Common myeloid progenitor, CD34-positive (primary cell): ENCODE data around the gene AKAP6.
"Not testable (repeated sequence)": the region's sequence is repeated elsewhere in the genome, so short reads cannot be mapped to it uniquely, and the experiment has no call there.

Source experiments
- CTCF ChIA-PET: fragments of 350-600 bp; sonication (Branson Sonifier 250); formaldehyde crosslinking; loops from one replicate; lab custom pipeline; 2021; ENCODE audit warnings: antibody characterized with exemption; lab: Charles Lee
- POLR2A ChIA-PET: fragments of 350-600 bp; sonication (Branson Sonifier 250); formaldehyde crosslinking; loops from one replicate; lab custom pipeline; 2021; ENCODE audit warnings: antibody characterized with exemption; lab: Charles Lee
- DNase-seq, 3 donors: peaks; one replicate each; pipeline versions ENCODE4 v3.0.0 to v3.0.0-alpha.2; 2013
- H3K27ac ChIP-seq, 2 experiments: 1 replicate in 1 of 2; 2 replicates in 1 of 2; pipeline ENCODE4 v1.7.0; 2013; ENCODE audit warnings: inconsistent platforms in 2 of 2, low read length in 2 of 2, mild to moderate bottlenecking in 2 of 2, low read depth in 1 of 2, moderate library complexity in 1 of 2; ENCODE audit not compliant: severe bottlenecking in 2 of 2, insufficient read depth in 1 of 2, poor library complexity in 1 of 2
- H3K27me3 ChIP-seq, 5 experiments: replicated peaks in 2 of 5; 1 replicate in 3 of 5; 2 replicates in 2 of 5; pipeline versions ENCODE4 v1.6.1 to v1.7.0; 2013; ENCODE audit warnings: low read length in 4 of 5, mild to moderate bottlenecking in 2 of 5, moderate library complexity in 2 of 5, inconsistent platforms in 1 of 5; ENCODE audit not compliant: insufficient read depth in 5 of 5, control insufficient read depth in 4 of 5
- H3K36me3 ChIP-seq, 4 experiments: 1 replicate in 2 of 4; 2 replicates in 2 of 4; pipeline versions ENCODE4 v1.6.1 to v1.7.0; 2013; ENCODE audit warnings: low read length in 3 of 4, control low read depth in 1 of 4, mild to moderate bottlenecking in 1 of 4; ENCODE audit not compliant: control insufficient read depth in 4 of 4, insufficient read depth in 4 of 4
- H3K4me1 ChIP-seq, 4 experiments: 1 replicate in 3 of 4; 2 replicates in 1 of 4; pipeline versions ENCODE4 v1.6.1 to v1.7.1; 2013; ENCODE audit warnings: low read length in 3 of 4, mild to moderate bottlenecking in 3 of 4, control low read depth in 1 of 4, inconsistent platforms in 1 of 4, moderate library complexity in 1 of 4; ENCODE audit not compliant: control insufficient read depth in 4 of 4, insufficient read depth in 4 of 4; ENCODE audit errors: control extremely low read depth in 1 of 4
- H3K4me3 ChIP-seq, 7 experiments: 1 replicate in 4 of 7; 2 replicates in 3 of 7; pipeline versions ENCODE4 v1.5.1 to v1.7.0; 2013; ENCODE audit warnings: mild to moderate bottlenecking in 7 of 7, low read length in 6 of 7, moderate library complexity in 6 of 7, inconsistent platforms in 2 of 7, low read depth in 2 of 7, control low read depth in 1 of 7; ENCODE audit not compliant: insufficient read depth in 4 of 7, control insufficient read depth in 1 of 7; ENCODE audit errors: extremely low read depth in 1 of 7
- H3K9me3 ChIP-seq, 5 experiments: 1 replicate in 4 of 5; 2 replicates in 1 of 5; pipeline versions ENCODE4 v1.6.1 to v1.7.1; 2013; ENCODE audit warnings: low read length in 4 of 5, mild to moderate bottlenecking in 2 of 5, inconsistent platforms in 1 of 5, low read depth in 1 of 5, moderate library complexity in 1 of 5; ENCODE audit not compliant: control insufficient read depth in 4 of 5, insufficient read depth in 2 of 5; ENCODE audit errors: control extremely low read depth in 1 of 5
- whole genome bisulfite sequencing: methylation state at CpG from one replicate; pipeline ENCODE4 v1.1.5; 2013; ENCODE audit not compliant: insufficient coverage; 5-methylcytosine and 5-hydroxymethylcytosine counted together

The AKAP6 gene

DNA sequence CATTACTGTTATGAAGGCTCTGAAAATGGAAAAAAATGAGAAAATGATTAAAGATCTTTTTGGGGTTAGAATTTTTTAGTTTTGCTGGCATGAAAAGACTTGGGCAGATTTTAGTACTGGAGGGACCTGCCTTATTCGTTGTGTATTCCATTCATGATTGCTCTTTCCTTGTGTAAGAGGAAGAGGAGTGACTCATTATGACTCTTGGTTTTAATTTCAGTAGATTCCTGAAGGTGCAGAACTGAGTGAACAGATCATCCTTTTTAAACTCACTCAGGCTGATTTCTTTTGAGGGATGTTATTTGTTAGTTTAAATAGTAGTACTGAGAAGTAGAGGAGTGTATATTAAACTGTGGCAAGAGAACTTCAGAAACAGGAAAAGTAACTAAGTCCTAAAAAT, 41.6 kb downstream of the AKAP6 start:
- H3K4me3 ChIP-seq = no peak overlapping the region
- POLR2A ChIA-PET = no interaction called here
- H3K9me3 ChIP-seq = no peaks in the 10 kb centered on the region
- H3K4me1 ChIP-seq = no peaks in the 10 kb centered on the region
- H3K27ac ChIP-seq = no peak overlapping the region
- CTCF ChIA-PET = no interaction called here
- H3K27me3 ChIP-seq = no peaks in the 10 kb centered on the region
- no peak for DNase-seq
- H3K36me3 ChIP-seq = no peaks in the 10 kb centered on the region
- WGBS = 100% methylated on average over 1 of the region's 1 CpG

DNA sequence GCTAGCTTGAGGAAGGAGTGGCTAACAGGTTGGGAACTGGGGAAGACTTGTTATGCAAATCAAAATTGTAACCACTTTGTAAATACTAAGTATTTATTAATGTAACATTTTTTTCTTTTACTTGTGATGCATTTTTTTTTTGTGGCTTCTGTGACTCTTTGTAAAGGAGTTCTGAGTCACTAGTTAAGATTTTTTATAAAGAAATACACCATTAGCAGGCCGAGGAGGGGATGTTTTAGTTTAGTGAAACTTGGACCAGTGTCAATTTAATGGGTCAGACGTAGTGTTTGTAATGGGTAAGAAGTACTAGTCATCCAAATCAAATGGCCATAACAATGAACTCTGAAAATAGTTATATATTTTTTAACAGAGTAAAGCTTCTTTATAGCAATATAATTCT, 43.1 kb downstream of the AKAP6 start:
- no peak for DNase-seq
- POLR2A ChIA-PET = no interaction called here
- CTCF ChIA-PET = no interaction called here

GRCh38 chr14:32373174-32373573, 44.1 kb downstream of the AKAP6 start:
- H3K4me3 ChIP-seq, H3K27me3 ChIP-seq, DNase-seq, H3K36me3 ChIP-seq, CTCF ChIA-PET, H3K4me1 ChIP-seq, H3K9me3 ChIP-seq, H3K27ac ChIP-seq: not testable (repeated sequence)
- WGBS = no CpG with 5 or more reads among the region's 3 CpGs
- POLR2A ChIA-PET = interaction anchor here (0.6 kb wide), 1 partner anchor 226 kb away, joined by 4 read pairs; no protein-coding TSS in a partner anchor

More for the DNA sequence above, 43.1 kb downstream of the AKAP6 start:
- H3K9me3 ChIP-seq = no peaks in the 10 kb centered on the region
- no peak overlapping the region for H3K27ac ChIP-seq
- H3K4me1 ChIP-seq = no peaks in the 10 kb centered on the region
- no peak overlapping the region for H3K4me3 ChIP-seq
- no CpG with 5 or more reads among the region's 2 CpGs for WGBS
- no peaks in the 10 kb centered on the region for H3K36me3 ChIP-seq
- no peaks in the 10 kb centered on the region for H3K27me3 ChIP-seq

DNA sequence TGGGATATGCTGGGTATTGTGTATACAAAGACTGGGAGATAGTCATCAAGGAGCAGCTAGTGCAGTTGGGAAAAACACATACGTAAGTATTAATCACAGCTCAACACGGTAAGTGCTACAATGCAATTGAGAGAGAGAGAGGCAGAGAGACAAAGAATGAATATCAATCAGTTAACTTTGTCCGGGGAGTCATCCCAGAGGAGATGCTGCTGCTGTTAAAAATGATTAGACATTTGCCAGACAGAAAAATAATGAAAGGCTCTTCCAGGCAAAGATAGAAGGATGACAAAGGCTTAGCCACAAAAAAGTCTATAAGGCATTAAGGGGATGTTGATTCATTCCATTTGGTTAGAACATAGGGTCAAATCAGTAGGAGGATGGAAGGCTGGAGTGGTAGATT, 45.1 kb downstream of the AKAP6 start:
- ChIA-PET POLR2A (no interaction called here), CTCF (no interaction called here)
- Histone ChIP-seq H3K4me1 (no peaks in the 10 kb centered on the region), H3K9me3 (no peaks in the 10 kb centered on the region), H3K36me3 (no peaks in the 10 kb centered on the region), H3K27ac (no peak overlapping the region), H3K27me3 (no peaks in the 10 kb centered on the region), H3K4me3 (no peak overlapping the region)
- DNase-seq = no peak
- 97% methylated on average over 3 of the region's 3 CpGs for WGBS

GRCh38 chr14:32375663-32376062, 46.6 kb downstream of the AKAP6 start:
- Histone ChIP-seq H3K27me3 (no peaks in the 10 kb centered on the region), H3K36me3 (no peaks in the 10 kb centered on the region), H3K4me3 (no peak overlapping the region), H3K27ac (no peak overlapping the region), H3K4me1 (no peaks in the 10 kb centered on the region), H3K9me3 (no peaks in the 10 kb centered on the region)
- ChIA-PET CTCF (no interaction called here), POLR2A (no interaction called here)
- WGBS = no CpG with 5 or more reads among the region's 2 CpGs
- DNase-seq = no peak

DNA sequence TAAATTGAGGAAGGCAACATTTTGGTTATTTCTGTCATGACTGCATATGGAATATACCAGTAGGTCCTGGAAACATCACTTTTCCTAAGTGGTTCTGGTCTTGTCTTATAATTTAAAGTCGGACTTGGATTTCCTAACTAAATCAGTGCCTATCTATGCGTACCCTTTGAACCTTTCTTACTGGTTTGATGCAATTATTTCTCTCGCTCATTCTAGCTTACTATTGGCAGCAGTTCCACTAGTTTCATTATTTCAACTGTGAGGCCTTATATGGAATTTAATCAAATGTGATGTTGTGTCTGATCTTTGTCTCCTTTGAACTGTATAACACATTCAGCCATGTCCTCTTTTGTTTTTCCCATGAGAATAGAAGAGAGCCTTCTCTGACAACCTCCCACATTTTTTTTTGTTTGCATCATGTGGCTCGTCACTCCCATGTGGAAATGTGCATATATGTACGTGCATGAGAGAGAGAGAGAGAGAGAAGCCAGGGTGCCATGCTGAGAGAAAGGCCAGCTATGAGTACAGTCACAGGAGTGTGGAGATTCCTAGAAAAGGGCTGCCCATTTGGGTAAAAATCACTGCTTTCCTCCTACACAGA, 48.0 kb downstream of the AKAP6 start:
- Histone ChIP-seq H3K4me1 (no peaks in the 10 kb centered on the region), H3K9me3 (no peaks in the 10 kb centered on the region), H3K4me3 (no peak overlapping the region), H3K36me3 (no peaks in the 10 kb centered on the region), H3K27ac (no peak overlapping the region), H3K27me3 (no peaks in the 10 kb centered on the region)
- 100% methylated on average over 4 of the region's 5 CpGs for WGBS
- ChIA-PET CTCF (interaction anchor here (0.6 kb wide), 1 partner anchor 8 kb away, joined by 3 read pairs; no protein-coding TSS in a partner anchor), POLR2A (no interaction called here)
- no peak for DNase-seq

DNA sequence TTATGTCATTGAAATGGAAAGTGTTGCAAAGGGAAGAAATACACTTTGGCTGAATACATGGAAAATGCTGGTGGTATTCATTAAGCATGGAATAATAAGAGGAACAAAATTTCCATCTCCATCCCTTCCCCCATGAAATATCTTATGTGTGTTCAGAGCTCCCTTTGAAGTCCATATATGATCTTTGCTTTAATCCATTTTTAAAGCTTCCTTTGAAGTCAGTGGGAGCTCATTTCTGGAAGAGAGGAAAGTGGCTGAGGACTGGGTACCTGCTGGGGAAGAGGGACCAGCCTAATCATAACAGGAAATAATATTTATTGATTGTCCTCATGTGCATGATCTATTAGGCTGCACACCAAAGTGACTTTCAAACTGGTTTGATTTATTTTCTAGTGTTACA, 49.2 kb downstream of the AKAP6 start:
- Histone ChIP-seq H3K9me3 (no peaks in the 10 kb centered on the region), H3K4me3 (no peak overlapping the region), H3K36me3 (no peaks in the 10 kb centered on the region), H3K4me1 (no peaks in the 10 kb centered on the region), H3K27me3 (no peaks in the 10 kb centered on the region), H3K27ac (no peak overlapping the region)
- ChIA-PET CTCF (no interaction called here), POLR2A (no interaction called here)
- no peak for DNase-seq
